Endothelial cell of umbilical vein (primary cell): Measurements from ENCODE around the gene AMD1. TPM values are rescaled to one million over a fixed set of nuclear protein-coding genes. Genes with fewer than 3 reads are reported as not detected.

ENCODE experiments used
- BruUV-seq: library from RNA; stranded (reverse); fragments of 400-500 nt; replicated peaks from 2 replicates; lab custom pipeline; 2021; lab: Mats Ljungman, UMichigan
- CTCF ChIA-PET: fragments of 300-600, 350-600 bp; sonication (Branson Sonifier 250); formaldehyde crosslinking; loops from one replicate; lab custom pipeline; 2021; ENCODE audit warnings: antibody characterized with exemption, inconsistent platforms; lab: Charles Lee
- POLR2A ChIA-PET: fragments of 300-600, 350-600 bp; sonication (Branson Sonifier 250); formaldehyde crosslinking; loops from one replicate; lab custom pipeline; 2021; ENCODE audit warnings: antibody characterized with exemption, inconsistent platforms; lab: Charles Lee
- DNase-seq: peaks from one replicate; pipeline ENCODE4 v3.0.0-alpha.2; 2011; ENCODE audit warnings: low read depth, low spot score
- FAIRE-seq: peaks from 2 replicates; lab custom pipeline; 2011; peaks lifted over from hg19 to GRCh38; lab: Jason Lieb, UNC
- H2AFZ ChIP-seq: 2 replicates; pipeline ENCODE4 v1.6.0; 2012; ENCODE audit warnings: low read depth, low read length, control low read depth, inconsistent platforms
- H3K27ac ChIP-seq: 2 replicates; pipeline ENCODE4 v1.5.1; 2011; ENCODE audit warnings: low read depth, mild to moderate bottlenecking, control low read depth, low read length, moderate library complexity; ENCODE audit not compliant: insufficient read depth
- H3K27me3 ChIP-seq, 2 experiments: 2 replicates each; pipeline versions ENCODE4 v1.6.0 to v1.6.1; 2011; ENCODE audit warnings: low read length in 2 of 2, mixed read lengths in 1 of 2; ENCODE audit not compliant: control insufficient read depth in 2 of 2, insufficient read depth in 2 of 2
- H3K36me3 ChIP-seq, 2 experiments: 2 replicates in 1 of 2; 3 replicates in 1 of 2; pipeline ENCODE4 v1.5.1; 2011; ENCODE audit warnings: low read length in 2 of 2, mild to moderate bottlenecking in 1 of 2, moderate library complexity in 1 of 2; ENCODE audit not compliant: control insufficient read depth in 2 of 2, insufficient read depth in 2 of 2; ENCODE audit errors: extremely low read depth in 1 of 2
- H3K4me1 ChIP-seq: 3 replicates; pipeline ENCODE4 v1.5.1; 2011; ENCODE audit warnings: mild to moderate bottlenecking, low read length; ENCODE audit not compliant: control insufficient read depth, insufficient read depth; ENCODE audit errors: extremely low read depth
- H3K4me2 ChIP-seq: 2 replicates; pipeline ENCODE4 v1.6.1; 2011; ENCODE audit warnings: low read length, control low read depth, mixed read lengths; ENCODE audit not compliant: insufficient read depth
- H3K4me3 ChIP-seq, 3 experiments: fragments of 200-600 bp in 1 of 3; sonication (generic), shearing (Covaris generic) in 1 of 3; replicated peaks in 1 of 3; 2 replicates each; pipeline ENCODE4 v1.5.1; 2011 to 2016; ENCODE audit warnings: control low read depth in 3 of 3, low read length in 3 of 3, mild to moderate bottlenecking in 2 of 3, inconsistent platforms in 1 of 3, low read depth in 1 of 3, moderate library complexity in 1 of 3; ENCODE audit not compliant: insufficient read depth in 1 of 3
- H3K79me2 ChIP-seq: 2 replicates; pipeline ENCODE4 v1.6.0; 2012; ENCODE audit warnings: low read length, inconsistent platforms; ENCODE audit not compliant: control insufficient read depth, insufficient read depth
- H3K9ac ChIP-seq: replicated peaks from 2 replicates; pipeline ENCODE3; 2011; ENCODE audit warnings: low read length, control low read depth; ENCODE audit not compliant: insufficient read depth; ENCODE audit errors: extremely low read depth
- H3K9me1 ChIP-seq: replicated peaks from 3 replicates; pipeline ENCODE4 v1.6.0; 2011; ENCODE audit warnings: mild to moderate bottlenecking, low read length; ENCODE audit not compliant: control insufficient read depth, insufficient read depth; ENCODE audit errors: extremely low read depth
- H3K9me3 ChIP-seq: replicated peaks from 2 replicates; pipeline ENCODE4 v1.5.1; 2012; ENCODE audit warnings: low read length, inconsistent platforms; ENCODE audit not compliant: control insufficient read depth, insufficient read depth
- H4K20me1 ChIP-seq: replicated peaks from 2 replicates; pipeline ENCODE3; 2011; ENCODE audit warnings: mild to moderate bottlenecking, low read length; ENCODE audit not compliant: control insufficient read depth, insufficient read depth; ENCODE audit errors: extremely low read depth
- EZH2 ChIP-seq: IDR thresholded peaks from 2 replicates; pipeline ENCODE4 v1.6.1; 2012; ENCODE audit warnings: borderline replicate concordance, low read depth, mild to moderate bottlenecking, moderate library complexity, low read length, inconsistent platforms; ENCODE audit not compliant: severe bottlenecking
- FOS ChIP-seq: IDR thresholded peaks from 2 replicates; pipeline ENCODE4 v1.6.1; 2011; ENCODE audit warnings: mild to moderate bottlenecking, low read length, moderate library complexity, borderline replicate concordance; ENCODE audit not compliant: insufficient read depth
- JUN ChIP-seq: IDR thresholded peaks from 2 replicates; pipeline ENCODE4 v1.6.1; 2011; ENCODE audit warnings: borderline replicate concordance, low read depth; ENCODE audit not compliant: insufficient read length, insufficient read depth
- POLR2AphosphoS5 ChIP-seq: IDR thresholded peaks from 2 replicates; pipeline ENCODE4 v1.6.1; 2012; ENCODE audit warnings: low read depth, mild to moderate bottlenecking, control low read depth, low read length, moderate library complexity; ENCODE audit not compliant: insufficient read depth
- dilution Hi-C: fragments of 300-500 bp; cut with MboI; formaldehyde crosslinking; loops from one replicate; pipeline ENCODE4 v1.15.0; 2019; ENCODE audit warnings: low sequenced_read_pairs; ENCODE audit not compliant: extremely low pct_ligation_motif_present
- intact Hi-C: fragments of 100-400 bp; cut with micrococcal nuclease; formaldehyde crosslinking; loops from one replicate; pipeline ENCODE4 v1.10.0; 2022
- polyA plus RNA-seq, 4 experiments: library from polyadenylated mRNA; depleted of rRNA in 3 of 4; stranded (reverse) in 3 of 4; unstranded in 1 of 4; fragments of >200 nt; gene quantifications; 2 replicates each; pipeline versions ENCODE4 v1.2.1 to v1.2.3, GENCODE V29; 2011 to 2012; ENCODE audit warnings: missing spikeins in 1 of 4
- small RNA-seq: library from RNA; depleted of rRNA; stranded (forward); fragments of <200 nt; gene quantifications from one replicate; pipeline ENCODE3, GENCODE V24; 2012; ENCODE audit warnings: low replicate concordance, low read depth; ENCODE audit not compliant: insufficient read depth, insufficient read length
- total RNA-seq: library from RNA; stranded (reverse); gene quantifications from 2 replicates; pipeline ENCODE4 v1.2.3, GENCODE V29; 2021
- TF ChIP-seq, protein P1 (sequence below): IDR thresholded peaks from 2 replicates; pipeline ENCODE4 v1.6.1; 2011; ENCODE audit not compliant: insufficient read depth, insufficient read length

AMD1 gene
- total and polyA plus RNA-seq, 2 donors (not counting 3 experiments of a cell fraction or from before 2014, with no cell fraction given), result 13.1 to 48.2 TPM

DNA sequence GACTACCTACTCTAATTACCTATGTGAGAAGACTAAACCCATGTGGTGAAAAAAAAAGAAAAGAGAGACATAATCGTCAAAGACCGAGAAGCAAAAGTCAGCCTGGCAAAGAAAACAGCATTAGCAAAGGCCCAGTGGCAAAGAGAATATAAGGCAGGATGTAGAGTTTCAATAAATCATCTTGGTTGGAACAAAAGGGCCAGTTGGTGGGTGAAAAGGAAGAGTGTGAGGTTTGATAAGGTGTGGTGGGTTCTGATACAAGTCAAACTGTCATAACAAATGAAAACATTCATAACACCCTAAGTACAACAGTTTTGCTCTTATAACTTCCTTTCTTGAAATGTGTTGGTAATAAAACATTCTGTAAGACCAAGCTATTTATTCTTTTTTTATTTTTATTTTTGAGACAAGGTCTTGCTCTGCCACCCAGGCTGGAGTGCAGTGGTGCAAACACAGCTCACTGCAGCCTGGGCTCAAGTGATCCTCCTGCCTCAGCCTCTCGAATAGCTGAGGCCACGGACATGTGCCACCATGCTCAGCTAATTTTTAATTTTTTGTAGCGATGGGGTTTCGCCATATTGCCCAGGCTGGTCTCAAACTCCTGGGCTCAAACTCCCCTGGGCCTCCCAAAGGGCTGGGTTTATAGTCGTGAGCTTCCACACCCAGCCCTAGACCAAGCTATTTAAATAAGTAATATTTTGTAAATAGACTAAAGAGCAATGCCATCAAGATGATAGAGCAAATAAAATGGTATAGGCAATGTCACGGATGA lies 65.0 kb downstream of the AMD1 start:
- Histone ChIP-seq H4K20me1 (no peaks in the 10 kb centered on the region), H3K79me2 (no peaks in the 10 kb centered on the region), H3K9ac (no peak overlapping the region), H3K9me3 (no peaks in the 10 kb centered on the region), H3K9me1 (no peaks in the 10 kb centered on the region), H3K36me3 (no peaks in the 10 kb centered on the region), H2AFZ (no peak overlapping the region), H3K27ac (no peak overlapping the region), H3K4me3 (no peak overlapping the region), H3K27me3 (no peaks in the 10 kb centered on the region), H3K4me1 (no peaks in the 10 kb centered on the region), H3K4me2 (no peak overlapping the region)
- TF ChIP-seq, protein P1, sequence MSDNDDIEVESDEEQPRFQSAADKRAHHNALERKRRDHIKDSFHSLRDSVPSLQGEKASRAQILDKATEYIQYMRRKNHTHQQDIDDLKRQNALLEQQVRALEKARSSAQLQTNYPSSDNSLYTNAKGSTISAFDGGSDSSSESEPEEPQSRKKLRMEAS, result no peak
- no peak for TF ChIP-seq FOS
- dilution Hi-C loops (no loop called here), intact Hi-C loops (no loop called here)
- CTCF ChIA-PET, result interaction anchor here (0.6 to 1.1 kb wide), 3 partner anchors 41 to 257 kb away, joined by 3 read pairs; no protein-coding TSS in a partner anchor
- FAIRE-seq (peak; percentile 47), DNase-seq (peak; percentile 90)
- POLR2A ChIA-PET, result interaction anchor here (0.6 to 1.0 kb wide), 2 partner anchors 65 to 102 kb away, joined by 3 to 9 read pairs; partner anchors contain the start of gene AMD1
- no TSS peak for BruUV-seq

DNA sequence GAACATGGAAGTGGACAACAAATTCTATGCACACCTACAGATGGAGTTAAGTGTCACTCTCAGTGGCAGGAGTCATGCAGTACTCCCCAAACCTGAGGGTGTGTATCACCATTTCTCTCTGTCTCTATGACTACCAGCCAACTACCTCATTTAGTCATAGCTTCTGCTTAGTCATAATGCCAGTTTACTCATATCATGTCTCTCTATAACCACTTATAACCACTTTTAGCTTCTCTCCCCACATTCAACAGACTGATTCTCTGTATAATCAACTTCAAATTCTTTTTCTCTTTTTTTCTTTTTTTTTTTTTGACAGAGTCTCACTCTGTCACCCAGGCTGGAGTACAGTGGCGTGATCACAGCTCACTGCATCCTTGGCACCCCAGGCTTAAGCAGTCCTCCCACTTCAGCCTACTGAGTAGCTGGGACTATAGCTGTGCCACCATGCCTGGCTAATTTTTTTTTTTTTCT lies 70.1 kb downstream of the AMD1 start:
- FAIRE-seq (peak; percentile 8), DNase-seq (peak; percentile 39)
- Histone ChIP-seq H3K9me3 (no peaks in the 10 kb centered on the region), H2AFZ (no peak overlapping the region), H3K4me1 (no peaks in the 10 kb centered on the region), H3K4me2 (no peak overlapping the region), H3K27me3 (no peaks in the 10 kb centered on the region), H3K9ac (no peak overlapping the region), H3K4me3 (no peak overlapping the region), H3K79me2 (no peaks in the 10 kb centered on the region), H3K36me3 (no peaks in the 10 kb centered on the region), H4K20me1 (no peaks in the 10 kb centered on the region), H3K9me1 (no peaks in the 10 kb centered on the region), H3K27ac (no peak overlapping the region)
- ChIA-PET POLR2A (no interaction called here), CTCF (interaction anchor here (0.7 to 1.4 kb wide), 6 partner anchors 9 to 494 kb away, joined by 3 to 7 read pairs (median 4); partner anchors contain the start of gene AMD1)
- dilution Hi-C loops, result no loop called here
- TF ChIP-seq JUN (peak; percentile 26), POLR2AphosphoS5 (no peak), FOS (peak; percentile 41), EZH2 (no peak)
- intact Hi-C loops, result no loop called here
- BruUV-seq, result no TSS peak

Small RNA genes within 50 kb of the gene (small RNA-seq; reads per million reads assigned to genes)
- gene RNU6-1115P (not detected), gene SNORA40C (not detected)

Other genes with a start within 250 kb of the AMD1 start
- gene CDK19, start 59.3 kb upstream of the AMD1 start, total RNA-seq, result 11.9 and 12.1 TPM in 2 replicates
- gene CDK19, start 59.3 kb upstream of the AMD1 start, polyA plus RNA-seq, result 3.7 and 4.6 TPM in 2 replicates
- gene GTF3C6, start 83.9 kb downstream of the AMD1 start, total RNA-seq, result 88.1 and 96.4 TPM in 2 replicates
- gene GTF3C6, start 83.9 kb downstream of the AMD1 start, polyA plus RNA-seq, result 5.8 and 12.1 TPM in 2 replicates
- gene RPF2, start 107.3 kb downstream of the AMD1 start, total RNA-seq, result 21.9 and 22.4 TPM in 2 replicates
- 4.7 and 6.6 TPM in 2 replicates for gene RPF2, start 107.3 kb downstream of the AMD1 start, polyA plus RNA-seq
- gene SLC16A10, start 212.7 kb downstream of the AMD1 start, total RNA-seq, result not detected in 2 replicates
- gene SLC16A10, start 212.7 kb downstream of the AMD1 start, polyA plus RNA-seq, result 0.18 TPM in 1 of 2 replicates, not detected in the other